HG03060 (cell line): ENCODE data around the gene CDC5L.

Source experiments
- ATAC-seq: cut with Tn5 transposase; IDR thresholded peaks from one replicate; pipeline ENCODE4 v1.9.1; 2021; ENCODE audit warnings: low read depth, moderate number of reproducible peaks; ENCODE audit not compliant: unreplicated experiment

The CDC5L gene

DNA sequence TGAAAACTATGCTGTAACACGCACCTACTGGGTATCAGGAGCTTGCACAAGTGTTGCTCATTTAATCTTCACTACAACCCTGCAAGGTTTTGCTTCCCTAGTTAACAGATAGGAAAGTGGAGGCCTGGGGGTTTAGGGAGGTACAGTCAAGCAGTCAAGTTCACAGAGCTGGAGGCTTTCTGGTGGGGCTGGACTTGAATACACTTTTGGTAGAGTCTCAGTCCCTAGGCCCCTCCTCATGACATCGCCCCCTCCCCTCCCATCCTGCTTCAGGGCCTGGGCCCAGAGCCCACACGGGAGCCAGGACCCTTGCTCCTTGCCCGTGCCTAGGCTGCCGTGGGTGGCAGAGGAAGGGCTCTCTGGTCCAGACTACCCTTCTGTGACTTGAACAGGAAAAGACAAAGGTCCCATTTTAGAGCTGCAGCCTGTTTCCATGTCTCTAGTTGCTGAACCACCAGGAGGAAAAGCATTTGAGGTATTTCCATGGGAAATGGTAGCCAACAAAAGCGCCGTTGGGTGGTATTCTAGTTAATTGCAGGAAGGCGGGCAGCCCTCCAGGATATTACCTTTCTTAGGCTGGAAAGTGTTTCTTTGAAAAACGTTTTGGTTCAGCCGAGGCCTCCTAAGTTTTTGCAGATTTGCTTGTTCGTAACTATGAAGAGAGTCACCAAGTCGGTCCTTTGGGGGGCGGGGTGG is 84.9 kb downstream of the CDC5L start:
- ATAC-seq = no peak

DNA sequence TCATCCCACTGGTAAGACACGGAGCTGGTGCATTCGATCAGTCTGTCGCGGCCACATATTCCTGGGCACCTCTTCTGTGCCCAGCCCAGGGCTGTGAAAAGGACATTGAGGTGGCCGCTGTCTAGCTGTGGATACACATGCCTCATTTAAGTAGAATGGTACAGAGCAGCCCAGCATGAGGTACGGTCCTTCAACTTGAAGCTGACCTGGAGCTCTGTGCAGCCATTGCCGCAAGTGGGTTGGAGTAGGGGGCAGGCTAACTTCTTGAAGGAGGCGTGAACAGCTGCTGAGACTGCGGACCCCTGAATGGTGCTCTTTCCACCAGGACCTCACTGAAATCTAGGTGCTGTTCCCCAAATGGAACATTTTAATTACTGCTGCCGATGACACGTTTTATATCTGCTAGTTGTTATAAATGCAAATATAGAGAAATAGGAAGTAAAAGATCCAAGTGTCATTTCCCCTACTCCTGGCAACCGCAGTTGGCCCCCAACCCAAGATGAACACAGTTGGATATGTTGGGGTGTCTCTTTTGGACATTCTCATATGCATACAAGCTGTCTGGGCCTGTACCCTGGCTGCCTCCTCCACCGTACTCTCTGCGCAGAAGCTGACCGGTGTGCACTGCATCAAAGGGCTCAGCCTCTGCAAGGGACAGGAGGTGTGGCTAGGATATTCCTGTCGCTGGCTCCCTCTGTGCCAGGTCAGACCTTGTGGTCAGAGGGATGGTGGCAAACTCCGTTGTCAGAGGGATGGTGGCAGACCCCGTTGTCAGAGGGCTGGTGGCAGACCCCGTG is 86.1 kb downstream of the CDC5L start:
- no peak for ATAC-seq

DNA sequence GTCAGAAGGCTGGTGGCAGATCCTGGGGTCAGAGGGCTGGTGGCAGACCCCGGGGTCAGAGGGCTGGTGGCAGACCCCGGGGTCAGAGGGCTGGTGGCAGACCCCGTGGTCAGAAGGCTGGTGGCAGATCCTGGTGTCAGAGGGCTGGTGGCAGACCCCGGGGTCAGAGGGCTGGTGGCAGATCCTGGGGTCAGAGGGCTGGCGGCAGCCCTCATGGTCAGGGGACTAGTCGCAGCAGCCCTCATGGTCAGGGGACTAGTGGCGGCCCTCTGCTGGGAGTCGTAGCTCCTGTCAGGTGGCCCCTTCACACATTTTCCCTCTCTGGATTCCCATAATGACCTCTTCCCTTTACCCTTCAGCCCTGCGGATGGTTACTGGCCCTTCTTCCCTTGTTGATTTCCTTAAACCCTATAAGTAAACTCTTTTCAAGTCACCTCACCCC is 86.7 kb downstream of the CDC5L start:
- ATAC-seq = no peak

DNA sequence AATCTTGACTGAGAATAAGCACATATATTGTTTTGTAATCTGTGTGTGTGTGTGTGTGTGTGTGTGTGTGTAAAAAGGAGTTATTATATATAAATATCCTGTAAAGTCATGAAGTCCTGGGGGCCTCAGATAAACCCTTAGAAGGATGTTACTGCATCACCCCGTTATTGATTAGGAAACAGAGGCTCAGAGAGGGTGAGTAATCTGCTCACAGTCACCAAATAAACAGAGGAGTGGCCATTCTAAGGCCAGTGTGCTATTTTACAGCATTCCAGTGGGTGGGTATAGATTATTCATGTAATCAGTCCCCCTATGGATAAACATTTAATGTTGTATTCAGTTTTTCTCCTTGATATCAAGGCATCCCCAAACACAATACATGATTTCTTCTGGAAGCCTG is 87.1 kb downstream of the CDC5L start:
- no peak for ATAC-seq

DNA sequence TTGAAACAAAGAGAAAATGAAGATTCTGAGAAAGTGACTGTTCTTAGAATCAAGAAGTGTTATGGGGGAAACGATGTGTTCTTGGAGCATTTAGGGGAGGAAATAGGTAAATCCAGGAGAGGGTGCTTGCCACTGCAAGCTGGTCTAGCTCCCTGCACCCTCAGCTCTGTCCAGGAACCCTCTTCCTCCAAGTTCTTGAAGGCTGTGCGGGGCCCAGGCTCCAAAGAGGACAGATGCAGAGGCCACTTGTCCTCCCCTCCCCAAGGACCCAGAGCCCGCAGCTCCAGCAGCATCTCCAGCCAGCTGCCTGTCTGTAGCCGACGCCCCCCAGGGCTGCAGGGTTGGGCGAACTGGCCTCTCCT is 87.9 kb downstream of the CDC5L start:
- ATAC-seq = no peak

DNA sequence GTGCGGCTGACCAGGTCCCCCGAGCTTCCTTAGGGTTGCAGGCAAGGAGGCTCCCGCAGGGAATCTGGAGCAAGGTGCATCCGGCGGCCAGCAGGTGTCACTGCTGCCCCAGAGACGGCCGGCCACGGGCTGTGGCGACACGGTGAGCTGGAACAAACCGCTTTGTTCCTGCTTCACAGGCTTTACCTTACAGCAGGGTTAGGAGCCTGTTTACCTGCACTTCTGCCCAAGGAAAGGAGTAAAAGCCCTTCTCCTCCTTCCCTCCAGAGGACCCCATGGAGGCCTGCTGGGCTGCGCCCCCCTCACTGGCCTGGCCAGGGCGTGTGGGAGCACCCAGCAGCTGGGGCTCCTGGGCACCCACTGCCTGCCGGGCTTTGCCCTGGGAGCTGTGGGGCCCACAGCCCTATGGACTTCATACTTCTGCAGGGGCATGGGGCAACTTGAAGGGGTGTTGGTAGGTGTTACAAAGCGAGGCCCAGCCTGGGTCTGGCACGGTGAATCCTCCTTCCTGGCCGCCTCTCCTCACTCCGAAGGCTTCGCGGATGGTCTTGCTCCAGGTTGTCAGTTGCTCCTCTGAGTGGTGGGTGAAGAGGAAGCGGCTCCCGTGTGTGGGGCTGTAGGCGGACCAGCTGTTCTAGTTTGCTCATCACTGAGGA is 88.4 kb downstream of the CDC5L start:
- ATAC-seq = no peak

DNA sequence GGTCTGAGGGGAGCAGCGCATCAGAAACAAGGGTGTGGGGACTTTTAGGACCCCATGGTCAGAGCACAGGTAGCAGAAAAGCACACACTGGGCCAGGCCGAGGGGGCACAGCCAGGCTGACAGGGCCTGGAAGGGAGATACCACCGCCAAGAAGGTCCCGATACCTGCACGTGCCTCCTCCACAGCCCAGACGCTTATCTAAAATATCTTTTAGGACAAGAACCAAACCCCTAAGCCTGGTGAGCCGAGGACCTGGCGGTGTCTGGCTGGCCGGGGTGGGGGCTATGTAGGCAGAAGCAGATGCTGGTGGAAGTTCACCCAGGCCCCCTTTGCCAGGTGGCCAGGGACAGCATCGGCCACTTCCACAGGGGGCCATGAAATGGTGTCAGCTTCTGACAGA is 89.3 kb downstream of the CDC5L start:
- no peak for ATAC-seq

DNA sequence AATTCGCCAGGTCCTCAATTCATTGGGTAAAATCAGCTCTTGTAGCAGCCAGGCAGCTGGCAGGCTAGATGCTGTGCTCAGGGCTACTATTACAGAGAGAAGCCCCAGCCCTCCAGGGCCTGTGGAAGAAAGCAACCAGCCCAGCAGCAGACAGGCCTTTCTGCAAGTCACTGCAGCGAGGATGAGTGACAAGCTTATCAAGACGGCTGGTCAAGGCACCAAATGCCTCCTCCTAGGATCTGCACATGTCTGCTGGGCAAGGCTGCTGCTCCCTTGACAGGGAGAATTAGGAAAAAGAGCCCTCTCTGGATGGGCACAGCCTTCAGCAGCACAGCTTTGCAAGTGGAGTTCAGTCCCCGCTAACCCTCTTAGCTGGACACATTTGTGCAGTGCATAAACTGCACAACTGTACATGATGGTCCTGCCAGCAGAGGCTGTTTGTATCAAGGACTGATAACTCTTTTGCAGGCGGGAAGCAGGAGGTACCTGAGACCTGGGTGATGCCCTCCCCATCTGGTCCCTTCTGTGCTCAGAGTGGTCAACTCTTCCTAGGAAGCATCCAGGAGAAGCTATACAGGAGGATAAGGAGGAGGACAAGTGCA is 89.9 kb downstream of the CDC5L start:
- no peak for ATAC-seq

DNA sequence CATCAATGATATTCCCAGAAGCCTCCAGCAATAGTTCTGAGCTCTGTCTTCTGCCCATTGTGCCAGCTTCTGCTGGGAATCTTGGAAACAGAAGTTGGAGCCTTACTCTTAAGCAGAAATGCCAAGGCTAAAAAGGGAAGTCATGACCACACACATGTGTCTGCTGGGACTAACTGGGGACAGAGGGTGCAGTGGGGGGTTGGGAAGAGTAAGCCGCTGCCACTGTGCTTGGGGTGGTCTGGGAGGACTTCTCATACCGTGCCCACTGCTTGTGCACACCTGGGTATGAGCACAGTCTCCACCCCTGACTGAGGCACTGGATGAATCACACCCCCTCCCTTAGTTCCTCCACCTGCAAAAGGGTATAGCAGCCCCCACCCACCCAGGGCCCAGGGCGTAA is 90.7 kb downstream of the CDC5L start:
- ATAC-seq = no peak

DNA sequence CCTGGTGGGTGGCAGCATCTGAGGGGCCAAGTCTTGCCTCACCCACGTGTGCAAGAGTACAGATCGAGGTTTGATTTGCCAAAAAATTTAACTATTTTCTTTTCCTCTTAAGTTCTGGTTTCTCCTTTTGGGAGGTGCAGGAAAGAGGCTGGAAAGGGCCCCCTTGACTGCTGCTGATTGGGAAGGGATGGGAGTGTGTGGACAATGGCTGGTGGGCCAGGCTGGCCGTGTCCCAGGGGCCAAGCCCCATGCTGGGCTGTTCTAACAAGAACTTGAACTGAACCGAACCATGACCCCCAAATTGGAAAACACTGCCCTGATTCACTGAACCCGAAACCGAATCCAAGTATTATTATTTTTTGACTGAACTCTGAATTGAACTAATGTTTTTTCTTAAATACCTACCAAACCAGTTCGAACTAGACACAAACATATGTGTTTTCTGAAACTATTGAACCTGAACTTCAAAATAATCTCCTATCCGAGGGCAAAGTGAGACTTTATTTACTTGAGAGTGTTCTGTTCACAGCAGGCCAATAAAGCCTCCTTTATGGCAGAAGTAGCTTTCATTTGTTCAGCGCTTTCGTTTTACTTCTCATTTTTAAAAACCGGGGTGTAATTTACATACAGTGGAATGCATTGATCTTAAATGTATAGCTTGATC is 91.2 kb downstream of the CDC5L start:
- ATAC-seq = no peak

DNA sequence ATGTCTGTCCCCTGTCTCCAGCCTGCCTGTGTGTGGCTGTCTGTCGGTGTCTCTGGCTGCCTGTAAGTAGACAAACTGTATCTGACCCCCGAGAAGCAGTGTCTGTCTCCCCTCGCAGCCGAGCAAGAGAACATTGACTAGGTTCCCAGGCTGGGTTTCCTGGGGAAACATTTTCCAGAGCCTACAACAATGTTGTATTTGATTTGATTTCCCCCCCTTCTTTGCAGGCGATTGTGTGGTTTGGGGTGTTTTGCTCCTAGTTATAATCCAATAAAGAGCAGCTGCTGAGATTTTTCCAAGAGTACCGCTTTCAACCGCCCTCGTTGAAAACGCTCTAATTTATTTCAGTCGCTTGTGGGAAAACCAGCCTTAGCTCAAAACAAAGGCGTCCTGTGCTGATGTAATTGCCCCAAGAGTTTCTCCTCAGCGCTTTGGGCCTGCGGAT is 92.6 kb downstream of the CDC5L start:
- ATAC-seq = no peak

DNA sequence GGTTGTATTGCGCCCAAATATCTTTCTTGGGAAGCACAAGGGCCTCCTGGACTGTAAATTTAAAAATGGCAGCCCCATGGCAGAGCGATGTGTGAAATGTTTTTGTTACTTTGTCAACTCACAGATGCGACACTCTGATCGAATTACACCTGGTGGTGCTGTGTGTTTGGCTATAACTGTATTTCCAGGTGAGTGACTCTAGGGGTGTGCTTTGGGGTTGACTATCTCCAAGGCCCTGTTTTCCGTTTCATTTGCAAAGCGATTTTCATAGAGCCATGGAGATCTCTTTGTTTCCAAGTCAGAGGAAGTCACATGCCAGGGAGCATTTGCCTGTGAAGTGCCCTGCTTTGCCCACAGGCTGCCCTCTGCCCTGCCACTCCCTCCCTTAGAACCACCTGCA is 93.5 kb downstream of the CDC5L start:
- no peak for ATAC-seq

DNA sequence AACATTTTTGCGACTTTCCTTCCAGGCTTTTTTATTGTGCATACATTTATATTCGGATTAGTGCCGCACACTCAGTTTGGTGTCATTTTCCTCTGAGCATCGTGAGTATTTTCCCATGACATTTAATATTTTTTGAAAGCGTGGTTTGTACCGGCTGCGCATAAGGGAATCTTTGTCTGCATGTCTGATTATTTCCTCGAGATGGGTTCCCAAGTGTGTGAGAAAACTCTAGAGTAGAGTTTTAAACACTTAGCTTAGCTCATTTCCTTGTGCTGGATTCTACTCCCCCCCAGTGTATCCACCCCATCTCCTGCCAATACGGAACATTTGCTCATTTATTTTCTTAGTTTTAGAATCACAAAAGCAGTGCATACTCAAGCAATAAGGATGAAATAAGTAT is 94.3 kb downstream of the CDC5L start:
- ATAC-seq = no peak

DNA sequence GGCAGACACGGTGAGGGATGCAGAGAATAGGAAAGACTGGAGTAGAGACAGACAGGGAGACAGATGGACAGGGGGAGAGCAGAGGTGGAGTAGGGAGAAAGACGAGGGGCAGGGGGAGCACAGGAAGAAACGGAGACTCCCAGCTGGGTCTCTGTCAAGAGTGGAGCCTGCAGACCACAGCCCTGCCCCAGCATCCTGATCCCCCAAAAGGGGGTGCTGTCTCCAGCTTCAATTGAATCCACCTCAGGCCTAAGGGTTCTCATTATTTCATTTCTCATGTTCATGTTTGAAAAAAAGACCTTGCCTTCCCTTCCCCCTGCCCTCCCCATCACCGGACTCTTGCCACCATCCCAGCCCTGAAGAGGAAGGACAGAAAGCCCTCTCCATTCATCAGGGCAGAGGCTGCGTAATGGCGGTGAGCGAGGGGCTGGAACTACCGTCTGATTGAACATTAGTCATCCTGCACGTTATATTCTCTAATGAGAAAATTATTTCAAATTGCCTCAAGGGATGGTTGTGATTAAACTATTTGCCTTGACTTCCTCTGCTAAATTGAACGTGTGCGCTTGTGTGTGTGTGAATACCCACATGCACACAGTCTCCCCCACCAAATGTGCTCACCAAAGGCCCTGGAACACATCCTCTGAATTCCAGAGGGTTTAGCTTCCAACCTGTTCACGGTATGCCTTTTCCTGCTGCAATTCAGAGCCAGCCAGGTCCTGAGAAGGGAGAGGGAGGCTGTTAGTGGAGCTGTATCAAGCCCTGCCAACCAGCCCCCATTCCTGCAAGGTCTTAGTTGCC is 98.3 kb downstream of the CDC5L start:
- no peak for ATAC-seq

DNA sequence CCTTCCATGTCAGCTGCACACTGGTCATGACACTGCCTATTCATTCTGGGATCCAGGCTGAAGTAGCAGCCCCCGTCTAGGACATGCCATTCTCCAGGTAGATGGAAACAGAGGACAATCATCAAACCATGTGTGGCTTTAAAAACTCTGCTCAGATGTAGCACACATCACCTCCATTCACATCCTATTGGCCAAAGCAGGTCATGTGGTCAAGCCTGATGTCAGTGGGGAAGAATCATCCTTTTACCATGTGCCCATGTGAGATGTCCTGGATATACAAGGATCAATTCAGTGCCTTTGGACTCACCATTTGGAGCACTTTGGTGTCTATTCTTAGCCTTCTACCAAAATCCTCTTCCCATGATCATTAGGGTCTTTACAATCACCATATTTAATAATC is 99.5 kb downstream of the CDC5L start:
- no peak for ATAC-seq

DNA sequence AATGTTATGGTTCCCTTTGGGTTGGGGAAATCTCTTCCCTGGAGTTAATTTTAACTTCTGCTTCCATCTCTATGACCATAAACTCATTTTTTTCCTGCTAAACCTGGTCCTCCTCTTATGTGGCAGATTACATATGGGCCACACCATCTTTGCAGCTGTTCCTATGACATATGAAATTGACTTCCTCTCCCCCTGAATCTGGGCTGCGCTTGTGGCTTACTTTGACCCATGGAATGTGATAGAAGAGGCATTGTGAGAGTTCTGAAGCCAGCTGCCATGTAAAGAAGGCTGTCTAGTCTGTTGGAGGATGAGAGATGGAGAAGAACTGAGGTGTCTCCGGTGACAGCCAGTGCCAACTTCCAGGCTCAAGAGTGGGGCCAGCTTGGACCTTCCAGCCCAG is 100.1 kb downstream of the CDC5L start:
- ATAC-seq = no peak

DNA sequence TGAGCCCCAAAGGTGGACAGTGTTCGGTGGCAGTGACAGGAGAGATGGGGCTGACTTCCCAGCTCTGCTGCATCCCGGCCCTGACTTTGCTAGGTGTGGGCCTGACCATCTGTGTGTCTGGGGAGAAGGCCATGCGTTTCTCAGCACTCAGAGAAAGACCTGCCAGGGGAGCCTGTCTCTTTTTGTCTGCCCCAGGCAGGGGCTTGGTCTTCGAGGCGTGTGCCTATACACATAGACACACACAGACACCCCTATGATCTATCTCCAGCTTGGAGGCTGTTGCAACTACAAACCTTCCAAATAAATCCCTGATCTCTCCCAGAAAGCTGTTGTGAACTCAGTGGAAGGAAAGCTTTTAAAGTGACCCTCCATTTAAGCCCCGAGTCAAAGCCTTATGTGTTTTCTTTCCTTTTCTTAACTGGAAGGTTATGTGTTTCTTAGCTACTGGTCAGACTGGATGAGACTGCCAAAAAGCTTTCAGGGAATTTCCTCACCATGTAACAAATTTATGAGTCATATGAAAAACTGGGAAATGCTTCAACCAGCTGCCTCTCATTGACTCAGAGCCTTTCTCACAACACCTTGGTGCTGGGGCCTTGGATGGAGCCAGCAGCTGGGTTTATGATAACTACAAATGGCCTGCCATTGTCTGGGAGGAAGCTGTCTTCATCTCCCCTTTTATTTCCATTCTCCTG is 102.6 kb downstream of the CDC5L start:
- no peak for ATAC-seq

DNA sequence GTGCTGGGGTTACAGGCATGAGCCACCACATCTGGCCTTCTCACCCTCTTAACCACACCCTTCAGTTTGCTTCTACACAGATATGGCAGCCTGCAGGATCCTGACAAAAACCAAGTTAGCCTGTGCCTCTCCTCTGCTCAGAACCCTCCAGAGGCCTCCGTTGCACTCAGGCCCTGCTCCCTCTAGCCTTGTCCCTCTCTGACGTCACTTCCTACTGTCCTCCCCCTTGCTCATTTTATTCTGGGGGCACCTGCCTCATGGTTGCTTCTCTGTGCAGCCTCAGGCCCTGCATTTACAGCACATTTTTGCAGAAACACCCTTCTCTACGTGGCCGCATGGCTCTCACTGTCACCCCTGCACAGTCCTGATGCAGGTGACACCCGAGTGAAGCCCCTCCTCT is 105.6 kb downstream of the CDC5L start:
- ATAC-seq = no peak

DNA sequence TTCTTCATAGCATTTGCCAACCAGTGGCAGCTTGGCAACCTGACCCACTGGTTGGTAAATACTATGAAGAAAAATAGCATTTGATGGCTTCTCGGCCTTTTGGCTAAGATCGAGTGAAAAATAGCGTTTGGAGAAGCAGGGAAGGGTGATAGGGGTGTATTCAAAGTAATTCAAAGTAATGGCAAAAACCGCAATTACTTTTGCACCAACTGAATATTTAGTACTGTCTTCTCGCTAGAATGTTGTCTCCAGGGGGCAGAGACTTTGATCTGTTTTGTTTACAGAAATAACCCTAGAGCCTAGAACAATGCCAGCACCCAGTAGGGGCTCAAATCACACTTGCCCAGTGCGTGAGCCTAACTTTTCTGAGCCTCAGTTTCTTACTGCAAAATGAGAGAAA is 106.1 kb downstream of the CDC5L start:
- no peak for ATAC-seq
